Osteocyte (in vitro differentiated cells): Measurements from ENCODE around the gene SH2B2. TPM values are rescaled to one million over a fixed set of nuclear protein-coding genes. Genes with fewer than 3 reads are reported as not detected.

Experiments
- DNase-seq: peaks from one replicate; pipeline ENCODE4 v3.0.0; 2021; ENCODE audit warnings: mixed read lengths; ENCODE audit not compliant: unreplicated experiment; ENCODE audit errors: extremely low spot score
- H3K27ac Mint-ChIP-seq: one replicate; pipeline ENCODE4 v1.8.0; 2021; ENCODE audit warnings: mild to moderate bottlenecking, mixed read lengths; ENCODE audit not compliant: unreplicated experiment
- H3K27me3 Mint-ChIP-seq: one replicate; pipeline ENCODE4 v1.8.0; 2021; ENCODE audit warnings: mixed read lengths; ENCODE audit not compliant: unreplicated experiment
- H3K36me3 Mint-ChIP-seq: one replicate; pipeline ENCODE4 v1.8.0; 2021; ENCODE audit warnings: mixed read lengths; ENCODE audit not compliant: unreplicated experiment
- H3K4me1 Mint-ChIP-seq: one replicate; pipeline ENCODE4 v1.8.0; 2021; ENCODE audit warnings: mixed read lengths; ENCODE audit not compliant: unreplicated experiment
- H3K4me3 Mint-ChIP-seq: one replicate; pipeline ENCODE4 v1.8.0; 2021; ENCODE audit warnings: mild to moderate bottlenecking, moderate library complexity, mixed read lengths; ENCODE audit not compliant: unreplicated experiment
- H3K9me3 Mint-ChIP-seq: one replicate; pipeline ENCODE4 v1.8.0; 2021; ENCODE audit warnings: mixed read lengths; ENCODE audit not compliant: unreplicated experiment
- total RNA-seq: library from RNA; stranded (reverse); gene quantifications from 2 replicates; pipeline ENCODE4 v1.2.1, GENCODE V29; 2021
- TF ChIP-seq, protein P1 (sequence below): fragments of 200-600 bp; sonication (generic); IDR thresholded peaks from 2 replicates; pipeline ENCODE4 v1.5.0; 2021; ENCODE audit warnings: antibody characterized with exemption, mild to moderate bottlenecking, moderate library complexity

Gene SH2B2
- total RNA-seq, 1 donor from 2014 or later = 8.3 TPM

DNA sequence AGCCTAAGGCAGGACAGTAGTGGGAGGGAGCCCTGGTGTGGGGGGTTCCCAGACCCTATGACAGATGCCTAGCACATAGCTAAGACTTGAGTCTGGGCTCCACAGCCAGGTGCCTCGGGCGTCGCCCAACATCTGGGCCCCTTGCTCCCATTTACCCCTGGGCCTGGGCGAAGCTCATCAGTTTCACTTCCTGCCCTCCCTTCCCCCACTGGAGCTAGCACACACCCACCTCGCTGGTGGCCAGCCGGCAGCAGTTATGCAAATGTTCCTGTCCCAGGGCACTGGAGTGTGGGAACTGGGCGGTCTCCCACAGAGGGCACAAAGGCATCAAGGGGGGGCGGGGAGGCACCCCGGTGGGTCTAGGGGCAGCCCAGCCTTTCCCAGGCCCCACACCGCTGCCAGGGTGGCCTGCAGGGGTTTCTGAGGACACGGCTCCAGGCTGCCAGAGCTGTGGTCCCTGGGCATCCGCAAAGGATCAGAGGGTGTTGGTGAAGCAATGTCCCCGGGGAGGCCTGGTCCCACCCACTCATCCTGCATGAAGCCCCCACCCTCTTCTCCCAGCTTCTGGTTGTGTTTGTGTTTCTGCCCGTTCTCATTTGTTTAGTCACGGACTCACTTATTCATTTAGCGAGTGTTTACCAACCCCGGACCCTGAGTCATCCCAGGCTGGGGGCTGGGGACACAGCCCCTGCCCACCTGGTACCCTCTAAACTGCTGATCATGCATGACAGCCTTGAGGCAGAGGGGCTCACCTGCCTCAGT is 20.4 kb downstream of the SH2B2 start:
- TF ChIP-seq, protein P1, sequence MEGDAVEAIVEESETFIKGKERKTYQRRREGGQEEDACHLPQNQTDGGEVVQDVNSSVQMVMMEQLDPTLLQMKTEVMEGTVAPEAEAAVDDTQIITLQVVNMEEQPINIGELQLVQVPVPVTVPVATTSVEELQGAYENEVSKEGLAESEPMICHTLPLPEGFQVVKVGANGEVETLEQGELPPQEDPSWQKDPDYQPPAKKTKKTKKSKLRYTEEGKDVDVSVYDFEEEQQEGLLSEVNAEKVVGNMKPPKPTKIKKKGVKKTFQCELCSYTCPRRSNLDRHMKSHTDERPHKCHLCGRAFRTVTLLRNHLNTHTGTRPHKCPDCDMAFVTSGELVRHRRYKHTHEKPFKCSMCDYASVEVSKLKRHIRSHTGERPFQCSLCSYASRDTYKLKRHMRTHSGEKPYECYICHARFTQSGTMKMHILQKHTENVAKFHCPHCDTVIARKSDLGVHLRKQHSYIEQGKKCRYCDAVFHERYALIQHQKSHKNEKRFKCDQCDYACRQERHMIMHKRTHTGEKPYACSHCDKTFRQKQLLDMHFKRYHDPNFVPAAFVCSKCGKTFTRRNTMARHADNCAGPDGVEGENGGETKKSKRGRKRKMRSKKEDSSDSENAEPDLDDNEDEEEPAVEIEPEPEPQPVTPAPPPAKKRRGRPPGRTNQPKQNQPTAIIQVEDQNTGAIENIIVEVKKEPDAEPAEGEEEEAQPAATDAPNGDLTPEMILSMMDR = no peak
- Mint-ChIP-seq H3K27ac (peak overlapping the region; percentile 79), H3K9me3 (no peaks in the 10 kb centered on the region), H3K4me3 (no peak overlapping the region), H3K4me1 (peaks cover 51% of the 10 kb centered on the region), H3K27me3 (no peaks in the 10 kb centered on the region), H3K36me3 (peaks cover 7% of the 10 kb centered on the region)
- peak; percentile 93 for DNase-seq

DNA sequence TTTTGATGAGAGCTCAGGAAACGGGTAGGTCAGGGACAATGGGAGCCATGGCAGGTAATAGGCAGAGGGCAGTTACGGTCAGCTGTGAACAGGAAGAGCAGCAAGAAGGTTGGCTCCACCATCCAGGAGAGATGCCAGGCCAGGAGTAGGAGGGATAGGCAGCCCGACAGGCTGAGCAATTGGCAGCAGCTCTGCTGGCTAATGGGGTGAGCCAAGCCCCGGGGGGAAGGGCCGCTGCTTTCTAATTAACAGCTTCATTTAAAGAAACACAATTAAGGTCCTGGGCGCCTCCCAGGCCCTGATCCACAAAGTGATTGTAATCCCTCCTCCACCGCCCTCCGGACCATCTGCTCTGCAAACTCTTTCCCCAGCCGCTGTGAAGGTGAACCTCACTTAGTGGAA is 23.7 kb downstream of the SH2B2 start:
- Mint-ChIP-seq H3K9me3 (no peaks in the 10 kb centered on the region), H3K27me3 (no peaks in the 10 kb centered on the region)

DNA sequence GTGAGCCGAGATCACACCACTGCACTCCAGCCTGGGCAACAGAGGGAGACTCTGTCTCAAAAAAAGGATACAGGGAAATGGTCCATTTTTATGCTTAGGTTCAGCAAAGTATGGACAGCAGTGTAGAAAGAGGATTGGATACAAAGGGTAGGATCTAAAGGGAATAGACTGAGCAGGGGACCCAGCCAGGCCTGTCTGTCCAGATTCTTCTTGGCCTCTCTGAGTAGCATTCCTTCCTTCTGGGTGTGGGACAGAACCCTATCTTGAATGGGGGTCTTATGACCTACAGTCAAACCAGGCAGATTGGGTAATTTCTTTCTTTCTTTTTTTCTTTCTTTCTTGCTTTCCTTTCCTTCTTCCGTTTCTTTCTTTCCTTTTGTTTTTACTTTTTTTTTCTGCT is 25.6 kb downstream of the SH2B2 start:
- no peaks in the 10 kb centered on the region for H3K27me3 Mint-ChIP-seq
- H3K4me3 Mint-ChIP-seq = no peak overlapping the region
- H3K9me3 Mint-ChIP-seq = no peaks in the 10 kb centered on the region
- peaks cover 11% of the 10 kb centered on the region for H3K4me1 Mint-ChIP-seq
- DNase-seq = no peak
- peaks cover 19% of the 10 kb centered on the region for H3K36me3 Mint-ChIP-seq
- TF ChIP-seq, protein P1 = no peak
- no peak overlapping the region for H3K27ac Mint-ChIP-seq

More for the DNA sequence above, 23.7 kb downstream of the SH2B2 start:
- DNase-seq = no peak
- peaks cover 26% of the 10 kb centered on the region for H3K4me1 Mint-ChIP-seq
- no peak overlapping the region for H3K4me3 Mint-ChIP-seq
- H3K27ac Mint-ChIP-seq = no peak overlapping the region
- peaks cover 14% of the 10 kb centered on the region for H3K36me3 Mint-ChIP-seq
- TF ChIP-seq, protein P1 = no peak

- DNase-seq = no peak
- Mint-ChIP-seq H3K9me3 (no peaks in the 10 kb centered on the region), H3K4me1 (peaks cover 6% of the 10 kb centered on the region), H3K4me3 (no peak overlapping the region), H3K27me3 (no peaks in the 10 kb centered on the region), H3K27ac (no peak overlapping the region), H3K36me3 (peaks cover 16% of the 10 kb centered on the region)
- TF ChIP-seq, protein P1 = no peak
These were observed 27.5 kb downstream of the SH2B2 start for GRCh38 chr7:102313997-102314780.
